ENCODE measurements around the gene ACSM2A.
"Not testable (repeated sequence)": the region's sequence is repeated elsewhere in the genome, so short reads cannot be mapped to it uniquely, and the experiment has no call there.

ACSM2A gene

DNA sequence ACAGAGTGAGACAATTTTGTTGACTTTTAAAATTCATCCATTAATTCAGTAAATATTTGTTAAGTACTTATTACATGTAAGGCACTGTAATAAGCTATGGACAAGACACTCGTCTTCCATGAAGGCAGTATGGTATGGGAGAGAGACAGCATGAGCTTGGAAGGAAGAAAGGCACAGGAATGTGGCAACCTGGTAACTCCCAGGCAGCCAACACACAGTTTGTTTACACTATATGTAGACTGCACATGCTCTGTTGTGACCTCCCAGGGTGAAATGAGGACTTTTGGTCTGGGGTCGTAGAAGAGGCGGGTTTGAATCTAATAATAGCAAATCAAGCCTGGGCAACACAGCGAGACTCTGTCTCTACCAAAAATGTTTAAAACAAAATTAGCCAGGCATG, 9.0 kb downstream of the ACSM2A start:
- not testable (repeated sequence) for DNase-seq

DNA sequence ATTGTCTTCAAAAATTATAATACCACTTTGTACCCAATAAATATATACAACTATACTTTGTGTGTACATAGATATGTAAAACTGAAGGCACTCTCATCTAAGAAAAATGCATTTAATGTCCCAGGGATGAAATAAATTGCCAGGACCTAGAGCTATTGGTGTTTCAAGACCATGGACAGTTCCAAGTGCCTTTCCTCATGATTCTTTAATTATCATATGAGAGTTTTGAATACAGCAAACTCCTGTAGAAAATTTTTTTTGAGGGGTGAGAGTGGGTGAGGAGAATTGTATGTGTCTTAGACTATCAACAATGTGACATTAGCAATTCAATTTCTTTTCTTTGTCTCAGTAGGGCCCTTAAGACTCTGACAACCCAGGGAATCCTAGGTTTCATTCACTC, 17.6 kb downstream of the ACSM2A start:
- not testable (repeated sequence) for DNase-seq

DNA sequence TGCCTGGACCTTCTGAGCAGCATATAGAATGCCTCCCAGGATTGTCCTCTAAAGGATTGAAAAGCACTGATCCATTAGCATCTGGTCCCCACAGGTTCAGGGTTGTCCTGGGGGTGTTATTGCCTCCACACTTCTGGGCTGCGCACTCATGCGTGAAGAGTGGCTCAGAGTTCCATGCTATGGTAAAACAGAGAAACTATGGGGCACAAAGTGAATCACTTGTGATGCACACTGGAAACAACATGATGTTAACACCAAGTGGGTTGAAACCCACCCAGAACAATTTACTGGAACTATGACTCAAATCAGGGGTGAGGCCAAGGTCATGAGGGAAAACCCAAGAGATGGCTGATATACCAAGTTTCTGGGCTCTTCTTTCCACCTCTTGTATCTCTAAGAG, 18.6 kb downstream of the ACSM2A start:
- not testable (repeated sequence) for DNase-seq

DNA sequence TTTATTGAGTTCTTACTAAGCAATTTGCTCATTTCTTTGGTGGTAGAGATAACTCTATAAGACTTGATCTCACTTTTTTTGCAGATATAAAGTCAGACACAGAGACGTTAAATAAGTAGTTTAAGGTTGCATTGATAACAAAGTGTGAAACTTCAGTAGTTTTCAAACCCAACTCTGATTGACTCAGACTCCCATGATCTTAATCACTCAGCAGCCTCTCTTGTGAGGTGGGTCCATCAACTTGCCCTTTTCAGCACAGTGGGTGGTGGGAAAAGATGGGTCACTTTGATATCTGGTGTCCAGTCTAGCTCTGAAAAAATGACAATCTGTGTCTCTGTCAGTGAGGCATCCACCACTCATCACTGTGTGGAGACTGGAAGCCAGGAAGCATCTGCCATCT, 19.4 kb downstream of the ACSM2A start:
- not testable (repeated sequence) for DNase-seq

DNA sequence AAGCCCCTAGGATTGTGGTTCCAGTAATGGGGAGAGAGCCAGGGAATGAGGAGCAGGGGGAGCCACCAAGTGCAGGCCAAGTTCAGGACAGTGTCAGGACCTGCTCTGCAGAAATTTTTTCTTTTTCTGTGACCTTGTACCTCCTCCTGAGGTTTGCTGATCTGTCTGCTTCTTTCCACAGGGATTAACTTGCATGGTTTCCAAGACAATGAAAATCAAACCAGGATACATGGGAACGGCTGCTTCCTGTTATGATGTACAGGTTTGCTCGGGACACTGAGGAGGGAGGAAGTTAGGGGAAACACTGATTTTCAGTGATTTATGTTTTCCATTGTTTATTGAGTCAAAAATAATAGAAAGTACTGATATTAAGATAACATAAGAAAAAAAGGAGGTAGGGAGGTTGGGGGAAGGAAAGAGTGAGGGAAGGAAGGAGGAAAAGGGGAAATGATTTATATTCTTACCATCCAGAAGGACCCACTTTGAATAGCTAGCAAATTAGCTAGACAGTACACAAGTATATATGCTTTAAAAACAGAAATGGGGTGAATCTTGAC, 25.9 kb downstream of the ACSM2A start:
- not testable (repeated sequence) for DNase-seq

DNA sequence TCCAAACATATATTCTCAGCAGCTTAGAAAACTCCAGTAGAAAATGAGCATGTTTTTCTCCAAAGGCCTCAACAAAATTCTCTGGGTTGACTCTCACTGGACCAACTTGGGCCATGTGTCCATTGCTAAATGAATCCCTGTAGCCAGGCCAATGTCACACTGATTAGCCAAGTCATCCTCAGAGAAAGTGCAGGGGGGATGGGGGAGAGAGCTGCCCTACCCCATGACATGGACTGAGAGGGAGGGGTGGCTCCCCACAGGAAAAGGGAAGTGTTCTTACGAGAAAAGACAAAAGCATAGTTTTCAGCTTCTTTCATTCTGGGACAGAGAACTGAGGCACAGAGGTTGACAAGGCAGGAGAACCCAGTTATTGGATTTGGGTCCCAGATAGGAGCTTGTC, 32.7 kb downstream of the ACSM2A start:
- DNase-seq, result not testable (repeated sequence)

DNA sequence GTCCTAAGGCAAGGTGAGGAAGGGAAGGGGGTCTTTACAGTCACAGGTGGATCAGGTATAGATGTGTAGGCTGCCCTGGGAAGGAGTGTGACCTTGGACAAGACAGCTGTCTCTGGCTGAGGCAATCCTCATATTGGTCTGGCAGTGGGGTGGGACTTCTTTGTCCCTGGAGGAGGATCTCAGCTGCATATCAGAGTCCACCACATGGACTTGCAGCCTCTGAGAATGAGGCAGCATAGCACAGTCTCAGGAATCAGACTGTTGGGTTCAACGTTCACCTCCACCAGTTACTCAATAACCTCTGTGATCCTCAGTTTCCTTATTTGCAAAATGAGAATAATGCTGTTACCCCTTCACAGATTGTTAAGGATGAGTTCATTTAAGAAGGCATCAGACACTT, 33.4 kb downstream of the ACSM2A start:
- DNase-seq, result no peak

DNA sequence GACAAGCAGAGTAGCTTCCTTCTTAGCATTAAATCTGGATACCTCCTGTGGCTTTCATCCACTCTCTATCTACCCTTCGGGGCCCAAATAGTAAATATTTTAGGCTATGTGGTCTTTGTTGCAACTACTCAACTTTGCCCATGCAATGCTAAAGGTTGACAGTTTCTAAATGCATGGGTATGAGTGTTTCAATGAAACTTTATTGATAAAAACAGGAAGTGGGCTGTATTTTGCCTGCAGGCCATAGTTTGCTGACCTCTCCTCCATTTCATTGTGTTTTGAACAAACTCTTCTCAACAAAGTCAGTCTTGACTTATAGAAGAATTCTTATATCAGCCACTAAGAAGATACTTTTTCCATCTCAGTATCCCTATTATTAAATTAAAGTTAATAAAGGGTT, 34.1 kb downstream of the ACSM2A start:
- no peak for DNase-seq

DNA sequence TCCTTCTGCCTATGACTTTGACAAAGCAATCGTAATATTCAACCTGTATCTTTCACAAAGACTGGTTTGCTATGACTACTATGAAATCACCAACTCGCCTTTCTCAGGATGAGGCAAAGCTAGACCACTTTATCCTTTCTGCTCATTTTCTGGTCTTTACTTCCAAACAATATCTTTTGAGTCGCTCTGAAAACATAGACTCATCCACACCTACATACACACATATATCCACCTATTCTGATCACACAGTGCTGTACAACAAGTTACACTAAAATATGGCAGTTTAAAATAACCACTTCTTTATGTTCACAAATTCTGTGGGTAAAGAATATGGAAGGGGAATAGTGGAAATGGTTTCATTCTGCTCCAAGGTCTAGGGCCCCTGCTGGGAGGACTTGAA, 39.7 kb downstream of the ACSM2A start:
- DNase-seq, result not testable (repeated sequence)

DNA sequence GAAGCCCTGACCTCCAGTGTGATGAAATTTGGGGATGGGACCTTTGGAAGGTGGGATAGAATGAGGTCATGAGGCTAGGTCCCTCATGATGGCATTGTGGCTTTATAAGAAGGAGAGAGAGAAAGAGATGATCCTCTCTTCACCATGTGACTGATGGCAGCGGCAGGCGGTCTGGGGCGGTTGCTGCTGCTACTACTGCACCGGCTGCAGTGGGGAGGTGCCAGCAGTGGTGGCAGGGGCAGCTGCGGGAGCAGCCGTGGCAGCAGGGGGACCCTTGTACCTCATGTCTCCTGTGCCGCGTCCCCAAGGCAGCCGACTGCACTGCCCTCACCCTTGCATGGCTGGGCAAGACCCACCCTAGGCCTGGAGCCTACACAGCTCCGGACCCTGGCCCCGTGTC, 40.1 kb downstream of the ACSM2A start:
- DNase-seq, result not testable (repeated sequence)

DNA sequence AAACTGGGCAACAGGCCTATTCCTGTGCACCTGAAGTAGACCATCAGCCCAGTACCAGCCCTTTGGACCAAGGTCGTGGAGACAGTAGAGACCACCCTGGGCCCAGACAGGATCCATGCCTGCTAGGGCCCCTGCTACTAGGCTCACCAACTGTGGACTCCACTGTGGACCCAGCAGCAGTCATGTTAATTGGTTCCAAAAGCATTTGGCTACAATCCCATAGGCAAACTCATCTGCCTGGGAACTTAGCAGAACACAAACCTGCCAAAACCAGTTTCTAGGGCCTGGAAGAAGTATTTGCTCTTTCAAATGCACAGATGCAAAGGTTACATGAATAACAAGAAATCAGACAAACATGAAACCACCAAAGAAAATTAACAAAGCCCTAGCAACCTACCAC, 53.1 kb downstream of the ACSM2A start:
- DNase-seq, result peak; percentile 1

DNA sequence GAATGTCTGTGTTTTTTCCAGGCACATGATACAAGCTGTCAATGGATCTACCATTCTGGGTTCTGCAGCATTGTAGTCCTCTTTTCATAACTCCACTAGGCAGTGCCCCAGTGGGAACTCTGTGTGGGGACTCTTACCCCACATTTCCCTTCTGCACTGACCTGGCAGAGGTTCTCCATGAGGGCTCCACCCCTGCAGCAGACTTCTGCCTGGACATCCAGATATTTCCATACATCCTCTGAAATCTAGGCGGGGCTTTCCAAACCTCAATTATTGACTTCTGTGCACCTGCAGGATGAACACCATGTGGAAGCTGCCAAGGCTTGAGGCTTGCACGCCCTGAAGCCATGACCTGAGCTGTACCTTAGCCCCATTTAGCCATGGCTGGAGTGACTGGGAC, 56.0 kb downstream of the ACSM2A start:
- DNase-seq, result no peak

DNA sequence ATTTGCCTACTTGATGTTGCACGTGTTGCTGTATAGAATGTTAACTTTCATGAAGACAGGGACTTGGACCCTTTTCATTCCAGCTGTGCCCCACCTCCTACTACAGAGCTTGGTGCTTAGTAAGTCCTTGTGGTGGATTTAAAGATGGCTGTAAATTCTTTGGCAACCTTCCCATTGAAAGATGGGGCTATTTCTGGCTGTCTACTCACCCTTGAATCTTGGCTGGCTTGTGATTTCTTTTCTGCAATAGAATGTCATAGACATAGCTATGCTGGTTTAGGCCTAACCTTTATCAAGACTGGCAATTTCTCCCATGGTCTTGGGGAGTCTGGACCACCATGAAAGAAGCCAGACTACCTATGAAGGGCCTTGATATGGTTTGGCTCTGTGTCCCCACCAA, 59.0 kb downstream of the ACSM2A start:
- no peak for DNase-seq

DNA sequence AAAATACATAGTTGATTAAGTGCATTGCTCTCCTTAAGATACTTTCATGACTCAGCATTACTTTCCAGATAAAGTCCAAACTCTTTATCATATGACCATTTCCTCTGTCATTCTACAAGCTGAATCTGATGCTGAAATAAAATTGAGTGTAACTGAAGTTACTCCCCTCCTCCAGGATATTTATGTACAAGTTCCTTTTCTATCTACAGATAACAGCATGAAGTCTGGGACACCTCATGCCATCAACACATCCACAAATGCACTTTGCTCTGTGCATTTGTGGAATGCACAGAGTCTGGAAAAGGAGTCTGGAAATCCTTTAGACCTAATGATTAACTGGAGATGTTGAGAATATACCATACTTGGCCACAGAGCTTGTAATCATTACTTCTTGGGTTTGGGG, 64.4 kb downstream of the ACSM2A start:
- DNase-seq, result no peak

DNA sequence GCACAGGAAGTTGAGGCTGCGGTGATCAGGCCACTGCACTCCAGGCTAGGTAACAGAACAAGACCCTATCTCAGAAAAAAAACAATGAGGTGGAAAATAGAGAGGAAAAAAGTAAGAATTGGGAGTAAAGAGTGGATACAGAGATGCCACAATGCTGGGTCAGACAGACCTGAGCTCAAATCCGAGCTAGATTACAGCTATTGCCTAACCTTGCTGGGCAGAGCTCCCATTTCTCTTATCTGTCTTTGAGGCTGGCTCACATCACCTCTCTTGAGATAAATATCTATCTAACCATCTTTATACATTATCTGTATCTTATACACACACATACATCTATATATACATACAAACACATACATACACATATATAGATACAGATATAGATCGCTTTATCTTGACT, 65.8 kb downstream of the ACSM2A start:
- DNase-seq, result no peak

DNA sequence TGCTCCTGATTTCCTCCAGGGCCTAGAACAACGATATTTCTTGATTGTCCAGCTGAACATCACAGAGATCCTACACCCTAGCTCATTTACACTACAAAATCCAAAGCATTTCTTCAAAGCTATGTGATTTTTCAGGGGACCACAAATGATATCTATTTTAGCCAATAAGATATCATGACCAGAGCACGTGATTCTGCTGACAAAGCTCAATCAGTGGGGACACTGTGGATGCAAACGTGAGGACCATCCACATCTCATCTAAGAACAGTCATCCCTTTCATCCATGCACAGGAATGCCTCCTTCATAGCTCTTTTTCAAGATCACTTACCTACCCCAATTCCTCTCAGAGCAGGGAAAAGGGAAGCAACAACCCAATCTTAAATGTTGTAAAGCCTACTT, 67.9 kb downstream of the ACSM2A start:
- DNase-seq, result no peak

DNA sequence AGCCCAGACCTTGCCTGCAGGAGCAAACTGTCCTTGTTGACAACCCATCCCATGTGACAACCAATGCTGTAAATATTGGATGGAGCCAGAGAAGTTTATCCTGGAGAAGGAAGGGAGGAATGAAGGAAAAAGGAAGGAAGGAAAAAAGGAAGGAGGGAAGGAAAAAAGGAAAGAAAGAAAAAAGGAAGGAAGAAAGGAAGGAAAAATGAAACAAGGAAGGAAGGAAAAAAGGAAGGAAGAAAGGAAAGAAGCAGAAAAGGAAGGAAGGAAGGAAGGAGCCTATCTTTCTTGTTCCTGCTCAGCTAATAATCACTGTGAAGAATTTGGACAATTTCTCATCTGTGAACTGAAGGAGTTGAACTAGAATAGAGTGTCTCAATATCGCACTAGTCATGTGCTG, 68.8 kb downstream of the ACSM2A start:
- DNase-seq, result no peak

DNA sequence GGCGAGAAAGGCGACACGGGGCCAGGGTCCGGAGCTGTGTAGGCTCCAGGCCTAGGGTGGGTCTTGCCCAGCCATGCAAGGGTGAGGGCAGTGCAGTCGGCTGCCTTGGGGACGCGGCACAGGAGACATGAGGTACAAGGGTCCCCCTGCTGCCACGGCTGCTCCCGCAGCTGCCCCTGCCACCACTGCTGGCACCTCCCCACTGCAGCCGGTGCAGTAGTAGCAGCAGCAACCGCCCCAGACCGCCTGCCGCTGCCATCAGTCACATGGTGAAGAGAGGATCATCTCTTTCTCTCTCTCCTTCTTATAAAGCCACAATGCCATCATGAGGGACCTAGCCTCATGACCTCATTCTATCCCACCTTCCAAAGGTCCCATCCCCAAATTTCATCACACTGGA, 80.5 kb downstream of the ACSM2A start:
- DNase-seq, result not testable (repeated sequence)

DNA sequence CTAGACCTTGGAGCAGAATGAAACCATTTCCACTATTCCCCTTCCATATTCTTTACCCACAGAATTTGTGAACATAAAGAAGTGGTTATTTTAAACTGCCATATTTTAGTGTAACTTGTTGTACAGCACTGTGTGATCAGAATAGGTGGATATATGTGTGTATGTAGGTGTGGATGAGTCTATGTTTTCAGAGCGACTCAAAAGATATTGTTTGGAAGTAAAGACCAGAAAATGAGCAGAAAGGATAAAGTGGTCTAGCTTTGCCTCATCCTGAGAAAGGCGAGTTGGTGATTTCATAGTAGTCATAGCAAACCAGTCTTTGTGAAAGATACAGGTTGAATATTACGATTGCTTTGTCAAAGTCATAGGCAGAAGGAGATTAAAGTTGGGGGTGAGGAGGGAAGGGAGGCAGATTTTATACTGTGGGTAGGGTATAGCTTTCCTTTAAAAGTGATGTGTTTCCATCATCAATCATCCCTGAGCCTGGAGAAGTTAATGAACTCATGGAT, 81.0 kb downstream of the ACSM2A start:
- not testable (repeated sequence) for DNase-seq

DNA sequence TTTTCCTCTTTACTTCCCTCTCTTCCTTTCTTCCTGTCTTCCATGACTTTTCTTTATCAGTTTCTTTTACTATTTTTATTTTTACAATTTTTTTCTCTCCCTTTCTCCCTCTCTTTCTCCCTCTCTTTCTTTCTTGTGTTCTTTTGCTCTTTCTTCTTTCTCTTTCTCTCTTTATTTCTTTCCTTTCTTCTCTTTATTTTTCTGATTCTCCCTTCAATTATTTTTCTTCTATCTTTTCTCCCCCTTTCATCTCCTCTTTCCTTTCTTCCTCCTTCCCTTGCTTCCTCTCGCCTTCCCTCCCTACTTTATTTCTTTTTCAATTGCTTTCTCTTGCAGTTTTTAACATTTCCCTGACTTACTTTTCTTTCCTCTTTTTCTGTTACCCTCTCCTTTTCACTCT, 85.3 kb downstream of the ACSM2A start:
- DNase-seq, result not testable (repeated sequence)
